ENCODE measurements around the gene LAMB3. TPM values are rescaled to one million over a fixed set of nuclear protein-coding genes. Genes with fewer than 3 reads are reported as not detected.

The LAMB3 gene
- total and polyA plus RNA-seq, 10 of the 15 experiments (the other 5 are each of a cell fraction or from before 2014, with no cell fraction given): 0.04 to 1.8 (median 0.10) TPM; not detected in 1

- intact Hi-C loops (cut with micrococcal nuclease; ENCODE audit: unreplicated experiment) (no loop called here), in situ Hi-C loops (cut with MboI) (no loop called here)
- Histone ChIP-seq H3K27ac (ENCODE audit: control insufficient read depth, insufficient read depth) (no peak overlapping the region), H3K9me3 (replicated peaks; ENCODE audit: control insufficient read depth, insufficient read depth, low read length) (no peaks in the 10 kb centered on the region; the same call in 2 of the 3 replicates), H3K9ac (ENCODE audit: control insufficient read depth, insufficient read depth, low read length) (no peak overlapping the region), H3K27me3 (replicated peaks in 1 of 2; ENCODE audit: control insufficient read depth in 2 of 2, insufficient read depth in 2 of 2, low read length in 1 of 2) (peaks cover 8 to 12% of the 10 kb centered on the region in 2 experiments), H3K4me2 (ENCODE audit: control insufficient read depth, insufficient read depth) (no peak overlapping the region), H4K20me1 (ENCODE audit: control insufficient read depth, insufficient read depth) (no peaks in the 10 kb centered on the region), H3K79me2 (ENCODE audit: control insufficient read depth, insufficient read depth, low read length) (no peaks in the 10 kb centered on the region), H2AFZ (ENCODE audit: control insufficient read depth, low read depth, low read length) (no peak overlapping the region), H3K4me3 (no peak overlapping the region), H3K4me1 (ENCODE audit: control insufficient read depth, insufficient read depth, low read length) (no peaks in the 10 kb centered on the region), H3K36me3 (ENCODE audit: control insufficient read depth in 2 of 2, insufficient read depth in 2 of 2, low read length in 1 of 2) (no peaks in the 10 kb centered on the region)
- 40% methylated on average over 4 of the region's 4 CpGs for WGBS (ENCODE audit: insufficient coverage, insufficient replicate concordance, low lambda C conversion rate, missing lambda C conversion rate)
- ChIA-PET POLR2A (no interaction called here), RAD21 (ENCODE audit: unreplicated experiment) (no interaction called here), SMC1A (ENCODE audit: uncharacterized antibody, unreplicated experiment) (interaction anchor here (1.9 kb wide), 1 partner anchor 25 kb away, joined by 4 read pairs; no protein-coding TSS in a partner anchor), CTCF (interaction anchor here (1.3 to 24.2 kb wide), 5 partner anchors 20 to 162 kb away, joined by 3 to 307 read pairs (median 8); no protein-coding TSS in a partner anchor)
- FAIRE-seq (no peak), DNase-seq (ENCODE audit: low read depth, low spot score) (no peak), ATAC-seq (no peak)
- BruUV-seq (replicated peaks): no TSS peak
- TF ChIP-seq YBX1 (IDR thresholded peaks at IDR 0.05) (no peak), CBFB (IDR thresholded peaks at IDR 0.05; ENCODE audit: low read depth) (no peak), NFXL1 (IDR thresholded peaks at IDR 0.05; ENCODE audit: borderline replicate concordance) (no peak)
Measured at GRCh38 chr1:209586221-209586740, 65.9 kb downstream of the LAMB3 start.

GRCh38 chr1:209585672-209586071 is 66.6 kb downstream of the LAMB3 start:
- no peaks in the 10 kb centered on the region for H3K79me2 ChIP-seq (ENCODE audit: control insufficient read depth, insufficient read depth, low read length)
- ChIA-PET SMC1A (ENCODE audit: uncharacterized antibody, unreplicated experiment) (interaction anchor here (1.9 kb wide), 1 partner anchor 26 kb away, joined by 4 read pairs; no protein-coding TSS in a partner anchor), RAD21 (ENCODE audit: unreplicated experiment) (no interaction called here), CTCF (interaction anchor here (1.0 to 24.2 kb wide), 5 partner anchors 10 to 112 kb away, joined by 3 to 307 read pairs (median 8); no protein-coding TSS in a partner anchor), POLR2A (no interaction called here)
- intact Hi-C loops (cut with micrococcal nuclease; ENCODE audit: unreplicated experiment) (no loop called here), in situ Hi-C loops (cut with MboI) (no loop called here)
- FAIRE-seq (no peak), ATAC-seq (peak; percentile 22; the same call in 2 of the 3 replicates), DNase-seq (ENCODE audit: low read depth, low spot score) (no peak)
- TF ChIP-seq SPI1 (IDR thresholded peaks at IDR 0.05; ENCODE audit: borderline replicate concordance, insufficient read depth, low read depth, low read length) (no peak), GABPA (IDR thresholded peaks at IDR 0.05; ENCODE audit: low read depth) (no peak), KDM1A (IDR thresholded peaks at IDR 0.05; ENCODE audit: borderline replicate concordance) (no peak), CHD4 (IDR thresholded peaks at IDR 0.05) (no peak), IRF5 (IDR thresholded peaks at IDR 0.05; ENCODE audit: borderline replicate concordance) (no peak), ZSCAN29 (IDR thresholded peaks at IDR 0.05) (no peak), ZNF592 (IDR thresholded peaks at IDR 0.05) (no peak), KAT2A (conservative IDR thresholded peaks at IDR 0.05; ENCODE audit: control insufficient read depth, low read depth, low read length) (no peak)
- no TSS peak for BruUV-seq (replicated peaks)
- H3K4me3 ChIP-seq: no peak overlapping the region
- WGBS (ENCODE audit: insufficient coverage, insufficient replicate concordance, low lambda C conversion rate, missing lambda C conversion rate): 27% methylated on average over 21 of the region's 23 CpGs
- no peaks in the 10 kb centered on the region for H4K20me1 ChIP-seq (ENCODE audit: control insufficient read depth, insufficient read depth)
- H3K27me3 ChIP-seq (replicated peaks in 1 of 2; ENCODE audit: control insufficient read depth in 2 of 2, insufficient read depth in 2 of 2, low read length in 1 of 2): peaks cover 8 to 12% of the 10 kb centered on the region in 2 experiments
- no peak overlapping the region for H3K4me2 ChIP-seq (ENCODE audit: control insufficient read depth, insufficient read depth)
- no peaks in the 10 kb centered on the region; the same call in 2 of the 3 replicates for H3K9me3 ChIP-seq (replicated peaks; ENCODE audit: control insufficient read depth, insufficient read depth, low read length)
- H3K9ac ChIP-seq (ENCODE audit: control insufficient read depth, insufficient read depth, low read length): no peak overlapping the region
- no peak overlapping the region for H3K27ac ChIP-seq (ENCODE audit: control insufficient read depth, insufficient read depth)
- no peaks in the 10 kb centered on the region for H3K36me3 ChIP-seq (ENCODE audit: control insufficient read depth in 2 of 2, insufficient read depth in 2 of 2, low read length in 1 of 2)
- H3K4me1 ChIP-seq (ENCODE audit: control insufficient read depth, insufficient read depth, low read length): no peaks in the 10 kb centered on the region
- H2AFZ ChIP-seq (ENCODE audit: control insufficient read depth, low read depth, low read length): no peak overlapping the region
